H9 (cell line): ENCODE measurements around the gene DNER. TPM values are rescaled to one million over a fixed set of nuclear protein-coding genes. Genes with fewer than 3 reads are reported as not detected.
A peak's percentile ranks its signal among the peaks of the same experiment; 100 is the strongest.

Experiments used
- DNase-seq: peaks from one replicate; pipeline ENCODE4 v3.0.0-alpha.2; 2017
- H2AFZ ChIP-seq: one replicate; pipeline ENCODE4 v1.6.1; 2013; ENCODE audit warnings: mild to moderate bottlenecking, low read length, control low read depth, moderate library complexity
- H2AK5ac ChIP-seq: 2 replicates; pipeline ENCODE4 v1.6.1; 2013; ENCODE audit warnings: low read length, control low read depth, mixed read lengths; ENCODE audit not compliant: insufficient read length
- H2BK120ac ChIP-seq: one replicate; pipeline ENCODE4 v1.6.1; 2013; ENCODE audit warnings: low read depth, mild to moderate bottlenecking, low read length, control low read depth, inconsistent platforms; ENCODE audit not compliant: poor library complexity, severe bottlenecking
- H2BK12ac ChIP-seq: 2 replicates; pipeline ENCODE4 v1.6.1; 2013; ENCODE audit warnings: low read length, control low read depth, mixed read lengths, low read depth; ENCODE audit not compliant: insufficient read length
- H2BK15ac ChIP-seq: 2 replicates; pipeline ENCODE4 v1.6.1; 2013; ENCODE audit warnings: low read depth, low read length, control low read depth
- H2BK20ac ChIP-seq: one replicate; pipeline ENCODE4 v1.6.1; 2013; ENCODE audit warnings: low read depth, mild to moderate bottlenecking, low read length, control low read depth, inconsistent platforms; ENCODE audit not compliant: poor library complexity, severe bottlenecking
- H2BK5ac ChIP-seq: 2 replicates; pipeline ENCODE4 v1.6.1; 2013; ENCODE audit warnings: low read length, control low read depth, mixed read lengths; ENCODE audit not compliant: insufficient read length
- H3K14ac ChIP-seq: 2 replicates; pipeline ENCODE4 v1.6.1; 2013; ENCODE audit warnings: low read length, control low read depth; ENCODE audit not compliant: insufficient read depth
- H3K18ac ChIP-seq: 2 replicates; pipeline ENCODE4 v1.6.1; 2013; ENCODE audit warnings: low read depth, mild to moderate bottlenecking, mixed read lengths, low read length, control low read depth; ENCODE audit not compliant: insufficient read length
- H3K23ac ChIP-seq: 2 replicates; pipeline ENCODE4 v1.6.1; 2013; ENCODE audit warnings: low read length, control low read depth, mixed read lengths, low read depth; ENCODE audit not compliant: insufficient read length
- H3K23me2 ChIP-seq: 2 replicates; pipeline ENCODE4 v1.6.1; 2013; ENCODE audit warnings: low read depth, mild to moderate bottlenecking, mixed read lengths, low read length, control low read depth; ENCODE audit not compliant: insufficient read length, poor library complexity, severe bottlenecking
- H3K27ac ChIP-seq: 2 replicates; pipeline ENCODE4 v1.5.1; 2013; ENCODE audit warnings: low read length, control low read depth, mixed read lengths, low read depth; ENCODE audit not compliant: insufficient read length
- H3K27me3 ChIP-seq: 2 replicates; pipeline ENCODE4 v1.6.1; 2013; ENCODE audit warnings: low read length, control low read depth, inconsistent platforms; ENCODE audit not compliant: insufficient read depth
- H3K4ac ChIP-seq: 2 replicates; pipeline ENCODE4 v1.6.1; 2013; ENCODE audit warnings: low read depth, mild to moderate bottlenecking, control low read depth, inconsistent platforms, low read length, moderate library complexity
- H3K4me1 ChIP-seq: 2 replicates; pipeline ENCODE4 v1.6.1; 2013; ENCODE audit warnings: low read length, control low read depth, inconsistent platforms; ENCODE audit not compliant: insufficient read depth
- H3K4me2 ChIP-seq: 2 replicates; pipeline ENCODE4 v1.6.1; 2013; ENCODE audit warnings: low read length, control low read depth, mixed read lengths; ENCODE audit not compliant: insufficient read length, insufficient read depth
- H3K56ac ChIP-seq: 2 replicates; pipeline ENCODE4 v1.6.1; 2013; ENCODE audit warnings: low read depth, mild to moderate bottlenecking, mixed read lengths, low read length, control low read depth; ENCODE audit not compliant: insufficient read length
- H3K79me1 ChIP-seq: 2 replicates; pipeline ENCODE4 v1.6.1; 2013; ENCODE audit warnings: low read depth, mild to moderate bottlenecking, moderate library complexity, low read length, control low read depth, inconsistent platforms; ENCODE audit not compliant: insufficient read depth, poor library complexity, severe bottlenecking
- H3K79me2 ChIP-seq: 2 replicates; pipeline ENCODE4 v1.6.1; 2013; ENCODE audit warnings: low read length, control low read depth, inconsistent platforms; ENCODE audit not compliant: insufficient read depth
- H3K9ac ChIP-seq: 2 replicates; pipeline ENCODE4 v1.6.1; 2013; ENCODE audit warnings: low read length, control low read depth, mixed read lengths; ENCODE audit not compliant: insufficient read length; ENCODE audit errors: extremely low read depth
- H3K9me3 ChIP-seq: one replicate; pipeline ENCODE4 v1.6.1; 2013; ENCODE audit warnings: low read depth, low read length, inconsistent platforms; ENCODE audit not compliant: control insufficient read depth
- H3T11ph ChIP-seq: one replicate; pipeline ENCODE4 v1.6.1; 2013; ENCODE audit warnings: mild to moderate bottlenecking, low read length, control low read depth, inconsistent platforms
- H4K20me1 ChIP-seq: one replicate; pipeline ENCODE4 v1.6.1; 2013; ENCODE audit not compliant: control insufficient read depth, insufficient read length, insufficient read depth
- H4K5ac ChIP-seq: 2 replicates; pipeline ENCODE4 v1.6.1; 2013; ENCODE audit warnings: low read depth, mild to moderate bottlenecking, mixed read lengths, low read length, control low read depth; ENCODE audit not compliant: insufficient read length
- H4K8ac ChIP-seq: replicated peaks from 2 replicates; pipeline ENCODE4 v1.6.1; 2013; ENCODE audit warnings: low read length, control low read depth, mixed read lengths, low read depth; ENCODE audit not compliant: insufficient read length
- H4K91ac ChIP-seq: 2 replicates; pipeline ENCODE4 v1.6.1; 2013; ENCODE audit warnings: low read depth, mild to moderate bottlenecking, moderate library complexity, mixed read lengths, low read length, control low read depth; ENCODE audit not compliant: insufficient read length
- H3K27ac Mint-ChIP-seq, 3 experiments: 2 replicates in 2 of 3; 3 replicates in 1 of 3; pipeline ENCODE4 v1.8.0; 2020 to 2021; ENCODE audit warnings: mixed read lengths in 3 of 3, mild to moderate bottlenecking in 1 of 3, moderate library complexity in 1 of 3
- H3K27me3 Mint-ChIP-seq: 2 replicates; pipeline ENCODE4 v1.8.0; 2021; ENCODE audit warnings: low read depth, mild to moderate bottlenecking, moderate library complexity, mixed read lengths
- H3K36me3 Mint-ChIP-seq, 3 experiments: 2 replicates in 2 of 3; 3 replicates in 1 of 3; pipeline ENCODE4 v1.8.0; 2020 to 2021; ENCODE audit warnings: low read depth in 3 of 3, mixed read lengths in 3 of 3; ENCODE audit not compliant: insufficient read depth in 1 of 3
- H3K4me1 Mint-ChIP-seq, 2 experiments: 2 replicates each; pipeline ENCODE4 v1.8.0; 2020; ENCODE audit warnings: mixed read lengths in 2 of 2
- H3K4me3 Mint-ChIP-seq, 2 experiments: 2 replicates in 1 of 2; 3 replicates in 1 of 2; pipeline ENCODE4 v1.8.0; 2020 to 2021; ENCODE audit warnings: mild to moderate bottlenecking in 2 of 2, mixed read lengths in 2 of 2, moderate library complexity in 1 of 2
- H3K9me3 Mint-ChIP-seq, 2 experiments: 2 replicates in 1 of 2; 3 replicates in 1 of 2; pipeline ENCODE4 v1.8.0; 2020; ENCODE audit warnings: mild to moderate bottlenecking in 2 of 2, mixed read lengths in 2 of 2, moderate library complexity in 1 of 2
- CTCF ChIP-seq: fragments of 200-600 bp; sonication (generic); conservative IDR thresholded peaks from 3 replicates; pipeline ENCODE4 v1.8.0; 2021; ENCODE audit warnings: antibody characterized with exemption, mild to moderate bottlenecking
- WGBS: extraction: QIAGEN DNeasy Blood & Tissue Kit; methylation state at CpG from one replicate; pipeline ENCODE4 v1.1.7; 2013; ENCODE audit warnings: missing lambda C conversion rate, low lambda C conversion rate, mixed read lengths; ENCODE audit not compliant: insufficient read length; ENCODE audit errors: extremely low coverage; 5-methylcytosine and 5-hydroxymethylcytosine counted together
- total RNA-seq: library from RNA; stranded (reverse); gene quantifications from 2 replicates; pipeline ENCODE4 v1.2.1, GENCODE V29; 2021

The DNER gene
- total RNA-seq, 1 experiment from 2014 or later: 1.0 TPM

DNA sequence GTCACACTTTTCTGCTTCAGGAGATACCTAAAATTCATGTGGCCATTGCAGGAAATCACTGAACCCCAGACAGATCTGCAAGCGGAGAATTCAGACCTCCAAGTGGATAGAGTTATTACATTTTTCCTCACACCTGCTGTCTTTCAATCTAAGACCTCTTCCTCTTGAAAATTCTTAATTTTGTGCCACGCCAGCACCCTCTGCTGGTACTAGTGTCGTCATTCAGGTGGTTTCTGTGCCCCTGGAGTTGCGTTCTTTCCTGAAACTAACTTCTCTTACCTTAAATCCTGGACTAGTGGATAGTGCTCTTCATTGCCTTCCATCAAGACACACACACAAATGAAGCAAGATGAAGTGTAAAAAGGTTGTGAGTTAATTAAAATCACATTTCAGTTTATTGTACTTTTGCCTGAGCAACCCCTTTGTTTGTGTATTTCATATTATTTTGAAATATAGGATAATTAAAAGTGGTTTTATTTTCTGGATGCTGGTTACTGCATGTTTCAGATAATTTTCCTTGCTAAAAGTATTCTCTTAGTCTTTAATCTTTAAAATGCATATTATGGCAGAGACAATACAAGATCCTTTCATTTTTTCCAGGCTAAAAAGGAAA lies 1.6 kb upstream of the DNER start:
- no peak overlapping the region for H3K4ac ChIP-seq
- H2BK120ac ChIP-seq: no peak overlapping the region
- H3K23ac ChIP-seq: no peak overlapping the region
- H3K56ac ChIP-seq: no peak overlapping the region
- peak; percentile 78 for TF ChIP-seq CTCF
- peaks cover 8% of the 10 kb centered on the region; the same call in 1 of the 2 replicates for H3K27me3 ChIP-seq
- H3K79me1 ChIP-seq: no peaks in the 10 kb centered on the region
- H3K18ac ChIP-seq: no peak overlapping the region
- H3T11ph ChIP-seq: no peak overlapping the region
- H2AFZ ChIP-seq: no peak overlapping the region
- H3K4me1 Mint-ChIP-seq: peaks cover 14 to 17% of the 10 kb centered on the region in 2 experiments
- no peak overlapping the region for H2AK5ac ChIP-seq
- WGBS: no CpG with 5 or more reads among the region's 4 CpGs
- no peak overlapping the region for H2BK5ac ChIP-seq
- 0 out of 2 replicates have a peak, but pooled peaks cover 2% of the 10 kb centered on the region for H3K4me1 ChIP-seq
- no peak overlapping the region for H3K27ac ChIP-seq
- H3K14ac ChIP-seq: no peak overlapping the region
- no peak overlapping the region for H2BK20ac ChIP-seq
- peak; percentile 55 for DNase-seq
- no peaks in the 10 kb centered on the region; a peak in 2 of 7 replicates for H3K36me3 Mint-ChIP-seq
- no peaks in the 10 kb centered on the region for H4K20me1 ChIP-seq
- H4K8ac ChIP-seq: no peak overlapping the region
- no peaks in the 10 kb centered on the region for H3K79me2 ChIP-seq
- H3K9ac ChIP-seq: no peak overlapping the region
- peak overlapping the region in 1 of 2 experiments; percentile 80; a peak in 2 of 5 replicates for H3K4me3 Mint-ChIP-seq
- H3K27me3 Mint-ChIP-seq: peaks cover 70% of the 10 kb centered on the region
- H2BK12ac ChIP-seq: no peak overlapping the region
- H3K9me3 ChIP-seq: no peaks in the 10 kb centered on the region
- H2BK15ac ChIP-seq: no peak overlapping the region
- H3K4me2 ChIP-seq: peak overlapping the region; percentile 41
- no peak overlapping the region for H3K27ac Mint-ChIP-seq
- H4K91ac ChIP-seq: no peak overlapping the region
- H3K23me2 ChIP-seq: peaks cover 18% of the 10 kb centered on the region
- peaks cover 3 to 4% of the 10 kb centered on the region in 2 experiments; a peak in 2 of 5 replicates for H3K9me3 Mint-ChIP-seq
- no peak overlapping the region for H4K5ac ChIP-seq
